Keratinocyte (primary cell): ENCODE measurements around the gene BET1.

ENCODE experiments used
- CTCF ChIP-seq, 3 experiments: IDR thresholded peaks in 1 of 3; conservative IDR thresholded peaks in 1 of 3; optimal IDR thresholded peaks in 1 of 3; 2 replicates in 2 of 3; 3 replicates in 1 of 3; pipeline versions ENCODE3 to v1.5.1; 2011; ENCODE audit warnings: low read length in 3 of 3, mild to moderate bottlenecking in 3 of 3, moderate library complexity in 2 of 3, control low read depth in 1 of 3, inconsistent platforms in 1 of 3; ENCODE audit not compliant: insufficient read depth in 2 of 3; ENCODE audit errors: extremely low read depth in 1 of 3
- EZH2 ChIP-seq: IDR thresholded peaks from one replicate; pipeline ENCODE4 v1.6.1; 2012; ENCODE audit warnings: inconsistent platforms, mild to moderate bottlenecking, low read length, moderate library complexity

- TF ChIP-seq CTCF (optimal IDR thresholded peaks at IDR 0.05 in 1 of 3, IDR thresholded peaks at IDR 0.05 in 1 of 3, conservative IDR thresholded peaks at IDR 0.05 in 1 of 3; ENCODE audit: extremely low read depth in 1 of 3, insufficient read depth in 2 of 3, low read length in 3 of 3) = no peak
- no peak for TF ChIP-seq EZH2
These were observed 43.2 kb downstream of the BET1 start for GRCh38 chr7:93960986-93961385.
